K562 (cell line): ENCODE measurements around the gene C10orf143.

ENCODE experiments used
- CBFB ChIP-seq: sonication (generic); formaldehyde crosslinking; IDR thresholded peaks from 2 replicates; pipeline ENCODE4 v1.4.0; 2020; ENCODE audit warnings: mild to moderate bottlenecking, missing genetic modification reagents
- CTCF ChIP-seq, 3 experiments: IDR thresholded peaks in 2 of 3; conservative IDR thresholded peaks in 1 of 3; 2 replicates each; pipeline ENCODE4 v1.5.1; 2011 to 2012; ENCODE audit warnings: low read length in 3 of 3, mild to moderate bottlenecking in 3 of 3, control low read depth in 2 of 3, improper control_type of control experiment in 1 of 3, inconsistent platforms in 1 of 3, low read depth in 1 of 3, mixed read lengths in 1 of 3, moderate library complexity in 1 of 3; ENCODE audit not compliant: insufficient read depth in 2 of 3
- GABPB1 ChIP-seq: sonication (generic); formaldehyde crosslinking; IDR thresholded peaks from 2 replicates; pipeline ENCODE4 v1.8.0; 2022; ENCODE audit warnings: mild to moderate bottlenecking, missing genetic modification reagents
- MED1 ChIP-seq: sonication (generic); formaldehyde crosslinking; IDR thresholded peaks from 2 replicates; pipeline ENCODE4 v1.8.1; 2023; ENCODE audit warnings: missing genetic modification reagents, borderline replicate concordance
- MTA3 ChIP-seq: fragments of 450-650 bp; formaldehyde crosslinking; IDR thresholded peaks from 2 replicates; pipeline ENCODE4 v1.6.1; 2017; ENCODE audit warnings: mild to moderate bottlenecking, borderline replicate concordance
- MXI1 ChIP-seq: IDR thresholded peaks from 2 replicates; pipeline ENCODE4 v1.6.1; 2011; ENCODE audit warnings: low read depth, mild to moderate bottlenecking, improper control_type of control experiment, low read length
- PCBP1 ChIP-seq: fragments of 200-400 bp; formaldehyde crosslinking; IDR thresholded peaks from 2 replicates; pipeline ENCODE4 v1.6.1; 2018; ENCODE audit warnings: mild to moderate bottlenecking, low read depth, low read length; ENCODE audit not compliant: poor library complexity, severe bottlenecking
- POLR2AphosphoS5 ChIP-seq: IDR thresholded peaks from 2 replicates; pipeline ENCODE4 v1.6.1; 2011; ENCODE audit warnings: mild to moderate bottlenecking, low read depth, low read length, moderate library complexity; ENCODE audit not compliant: control insufficient read depth, insufficient read depth
- TAF1 ChIP-seq: IDR thresholded peaks from 2 replicates; pipeline ENCODE4 v1.6.1; 2011; ENCODE audit warnings: mild to moderate bottlenecking, low read length, moderate library complexity; ENCODE audit not compliant: insufficient read depth, control insufficient read depth, severe bottlenecking; ENCODE audit errors: extremely low read depth
- TF ChIP-seq, protein P1 (sequence below): sonication (generic); formaldehyde crosslinking; IDR thresholded peaks from 2 replicates; pipeline ENCODE4 v1.9.0; 2022; ENCODE audit warnings: mild to moderate bottlenecking, missing genetic modification reagents
- TF ChIP-seq, protein P2 (sequence below), 2 experiments: fragments of 450-650 bp; IDR thresholded peaks; 2 replicates each; pipeline ENCODE4 v1.6.1; 2016; ENCODE audit warnings: mild to moderate bottlenecking in 2 of 2, borderline replicate concordance in 1 of 2, low read depth in 1 of 2, moderate library complexity in 1 of 2

GRCh38 chr10:130062976-130063375 lies 47.7 kb downstream of the C10orf143 start:
- TF ChIP-seq, protein P1, sequence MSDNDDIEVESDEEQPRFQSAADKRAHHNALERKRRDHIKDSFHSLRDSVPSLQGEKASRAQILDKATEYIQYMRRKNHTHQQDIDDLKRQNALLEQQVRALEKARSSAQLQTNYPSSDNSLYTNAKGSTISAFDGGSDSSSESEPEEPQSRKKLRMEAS (CRISPR knock-in tag), result no peak
- TF ChIP-seq, protein P2, sequence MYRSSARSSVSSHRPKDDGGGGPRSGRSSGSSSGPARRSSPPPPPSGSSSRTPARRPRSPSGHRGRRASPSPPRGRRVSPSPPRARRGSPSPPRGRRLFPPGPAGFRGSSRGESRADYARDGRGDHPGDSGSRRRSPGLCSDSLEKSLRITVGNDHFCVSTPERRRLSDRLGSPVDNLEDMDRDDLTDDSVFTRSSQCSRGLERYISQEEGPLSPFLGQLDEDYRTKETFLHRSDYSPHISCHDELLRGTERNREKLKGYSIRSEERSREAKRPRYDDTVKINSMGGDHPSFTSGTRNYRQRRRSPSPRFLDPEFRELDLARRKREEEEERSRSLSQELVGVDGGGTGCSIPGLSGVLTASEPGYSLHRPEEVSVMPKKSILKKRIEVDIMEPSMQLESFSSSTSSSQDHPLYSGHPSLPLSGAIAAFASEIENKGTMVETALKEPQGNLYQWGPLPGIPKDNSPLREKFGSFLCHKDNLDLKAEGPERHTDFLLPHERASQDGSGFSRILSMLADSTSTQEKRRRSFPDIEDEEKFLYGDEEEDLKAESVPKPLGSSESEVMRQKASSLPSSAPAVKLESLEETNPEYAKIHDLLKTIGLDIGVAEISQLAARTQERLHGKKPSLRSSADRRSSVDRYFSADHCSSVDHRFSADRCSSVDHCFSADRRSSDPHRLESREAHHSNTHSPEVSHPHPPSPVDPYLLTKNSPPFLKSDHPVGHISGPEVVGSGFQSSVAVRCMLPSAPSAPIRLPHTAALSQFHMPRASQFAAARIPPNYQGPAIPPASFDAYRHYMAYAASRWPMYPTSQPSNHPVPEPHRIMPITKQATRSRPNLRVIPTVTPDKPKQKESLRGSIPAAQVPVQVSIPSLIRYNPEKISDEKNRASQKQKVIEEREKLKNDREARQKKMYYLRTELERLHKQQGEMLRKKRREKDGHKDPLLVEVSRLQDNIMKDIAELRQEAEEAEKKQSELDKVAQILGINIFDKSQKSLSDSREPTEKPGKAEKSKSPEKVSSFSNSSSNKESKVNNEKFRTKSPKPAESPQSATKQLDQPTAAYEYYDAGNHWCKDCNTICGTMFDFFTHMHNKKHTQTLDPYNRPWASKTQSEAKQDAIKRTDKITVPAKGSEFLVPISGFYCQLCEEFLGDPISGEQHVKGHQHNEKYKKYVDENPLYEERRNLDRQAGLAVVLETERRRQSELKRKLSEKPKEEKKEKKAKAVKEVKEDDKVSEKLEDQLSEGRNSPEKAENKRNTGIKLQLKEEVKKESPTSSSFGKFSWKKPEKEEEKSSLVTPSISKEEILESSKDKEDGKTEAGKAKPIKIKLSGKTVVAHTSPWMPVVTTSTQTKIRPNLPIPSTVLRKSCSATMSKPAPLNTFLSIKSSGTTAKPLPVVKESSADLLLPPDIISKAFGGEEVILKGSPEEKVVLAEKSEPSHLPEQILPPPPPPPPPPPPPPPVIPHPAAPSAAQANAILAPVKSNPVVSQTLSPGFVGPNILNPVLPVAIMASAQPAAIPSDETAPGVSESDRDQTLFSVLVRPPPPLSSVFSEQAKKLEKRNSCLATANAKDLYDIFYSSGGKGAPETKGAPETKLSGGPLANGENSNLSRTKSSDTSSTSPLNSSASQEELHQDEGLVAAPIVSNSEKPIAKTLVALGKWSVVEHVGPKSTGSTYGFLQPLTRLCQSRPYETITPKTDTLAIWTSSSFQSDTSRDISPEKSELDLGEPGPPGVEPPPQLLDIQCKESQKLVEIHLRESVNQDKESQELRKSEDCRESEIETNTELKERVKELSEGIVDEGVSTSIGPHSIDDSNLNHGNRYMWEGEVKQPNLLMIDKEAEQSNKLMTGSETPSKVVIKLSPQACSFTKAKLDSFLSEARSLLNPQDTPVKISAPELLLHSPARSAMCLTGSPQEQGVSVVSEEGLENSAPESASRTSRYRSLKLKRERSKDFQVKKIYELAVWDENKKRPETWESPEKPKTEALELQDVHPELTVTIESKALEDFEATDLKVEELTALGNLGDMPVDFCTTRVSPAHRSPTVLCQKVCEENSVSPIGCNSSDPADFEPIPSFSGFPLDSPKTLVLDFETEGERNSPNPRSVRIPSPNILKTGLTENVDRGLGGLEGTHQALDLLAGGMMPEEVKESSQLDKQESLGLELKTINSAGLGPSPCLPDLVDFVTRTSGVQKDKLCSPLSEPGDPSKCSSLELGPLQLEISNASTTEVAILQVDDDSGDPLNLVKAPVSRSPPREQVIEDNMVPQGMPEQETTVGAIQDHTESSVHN (IDR thresholded peaks at IDR 0.05; ENCODE audit: borderline replicate concordance in 1 of 2, low read depth in 1 of 2), result no peak
- no peak for TF ChIP-seq TAF1
- TF ChIP-seq POLR2AphosphoS5, result no peak
- TF ChIP-seq PCBP1, result no peak
- TF ChIP-seq MXI1, result no peak
- no peak for TF ChIP-seq MTA3
- no peak for TF ChIP-seq GABPB1
- no peak for TF ChIP-seq CBFB (CRISPR knock-in tag)
- TF ChIP-seq MED1 (CRISPR knock-in tag), result no peak
- TF ChIP-seq CTCF (IDR thresholded peaks at IDR 0.05 in 2 of 3, conservative IDR thresholded peaks at IDR 0.05 in 1 of 3; ENCODE audit: insufficient read depth in 2 of 3, low read depth in 1 of 3, low read length in 3 of 3), result no peak
